IMR-90 (cell line): ENCODE data around the gene UBR4. TPM values are rescaled to one million over a fixed set of nuclear protein-coding genes. Genes with fewer than 3 reads are reported as not detected.

Experiments used
- ATAC-seq: fragments of 200-7000 bp; cut with Tn5 transposase; 2 replicates; pipeline ENCODE4 v1.9.1; 2020; ENCODE audit warnings: low read depth, mild to moderate bottlenecking, moderate library complexity
- BruUV-seq: library from RNA; stranded (reverse); fragments of 400-500 nt; replicated peaks from 2 replicates; lab custom pipeline; 2021; lab: Mats Ljungman, UMichigan
- CTCF ChIA-PET: fragments of 300-600 bp; formaldehyde crosslinking; extraction: SDS; loops from one replicate; lab custom pipeline; 2021; ENCODE audit warnings: antibody characterized with exemption; lab: Yijun Ruan, JAX
- POLR2A ChIA-PET: fragments of 300-600 bp; sonication (Branson Sonifier 250); formaldehyde crosslinking; loops from one replicate; lab custom pipeline; 2022; ENCODE audit warnings: antibody characterized with exemption; ENCODE audit not compliant: unreplicated experiment; lab: Charles Lee
- DNase-seq: peaks from one replicate; pipeline ENCODE4 v3.0.0; 2013
- H2AFZ ChIP-seq: replicated peaks from 2 replicates; pipeline ENCODE3; 2013; ENCODE audit warnings: low read length, mild to moderate bottlenecking; ENCODE audit not compliant: poor library complexity
- H2AK5ac ChIP-seq: 2 replicates; pipeline ENCODE4 v1.6.1; 2013; ENCODE audit warnings: low read depth, low read length, inconsistent platforms
- H2AK9ac ChIP-seq: replicated peaks from 2 replicates; pipeline ENCODE3; 2013; ENCODE audit warnings: mild to moderate bottlenecking, low read depth, low read length, moderate library complexity; ENCODE audit not compliant: poor library complexity
- H2BK120ac ChIP-seq: 2 replicates; pipeline ENCODE4 v1.6.1; 2013; ENCODE audit warnings: low read depth, low read length, inconsistent platforms
- H2BK15ac ChIP-seq: 3 replicates; pipeline ENCODE4 v1.6.1; 2013; ENCODE audit warnings: low read depth, low read length, inconsistent platforms
- H2BK20ac ChIP-seq: 2 replicates; pipeline ENCODE4 v1.6.1; 2013; ENCODE audit warnings: low read depth, mild to moderate bottlenecking, inconsistent platforms, low read length, moderate library complexity
- H2BK5ac ChIP-seq: 2 replicates; pipeline ENCODE4 v1.6.1; 2013; ENCODE audit warnings: mild to moderate bottlenecking, low read depth, low read length, inconsistent platforms; ENCODE audit not compliant: poor library complexity, severe bottlenecking
- H3K14ac ChIP-seq: replicated peaks from 2 replicates; pipeline ENCODE4 v1.6.1; 2013; ENCODE audit warnings: low read depth, low read length, inconsistent platforms
- H3K18ac ChIP-seq: 2 replicates; pipeline ENCODE4 v1.6.1; 2013; ENCODE audit warnings: low read depth, low read length, control low read depth
- H3K23ac ChIP-seq: 2 replicates; pipeline ENCODE4 v1.6.1; 2013; ENCODE audit warnings: low read depth, low read length, inconsistent platforms
- H3K27ac ChIP-seq: 2 replicates; pipeline ENCODE4 v1.5.1; 2013; ENCODE audit warnings: mild to moderate bottlenecking, control low read depth, low read length; ENCODE audit not compliant: insufficient read depth
- H3K27me3 ChIP-seq: 2 replicates; pipeline ENCODE4 v1.6.1; 2013; ENCODE audit warnings: low read length; ENCODE audit not compliant: control insufficient read depth, insufficient read depth
- H3K36me3 ChIP-seq: 2 replicates; pipeline ENCODE4 v1.6.1; 2013; ENCODE audit warnings: low read length, mixed read lengths; ENCODE audit not compliant: control insufficient read depth, insufficient read depth
- H3K4ac ChIP-seq: 2 replicates; pipeline ENCODE4 v1.6.1; 2013; ENCODE audit warnings: low read depth, low read length, inconsistent platforms
- H3K4me1 ChIP-seq: 2 replicates; pipeline ENCODE4 v1.6.1; 2013; ENCODE audit warnings: low read length, mixed read lengths; ENCODE audit not compliant: control insufficient read depth, insufficient read depth
- H3K4me2 ChIP-seq: 2 replicates; pipeline ENCODE4 v1.6.1; 2013; ENCODE audit warnings: low read depth, mild to moderate bottlenecking, control low read depth, low read length, moderate library complexity
- H3K4me3 ChIP-seq: 2 replicates; pipeline ENCODE4 v1.5.1; 2013; ENCODE audit warnings: low read depth, mild to moderate bottlenecking, control low read depth, low read length, moderate library complexity; ENCODE audit not compliant: insufficient read depth
- H3K56ac ChIP-seq: 2 replicates; pipeline ENCODE4 v1.6.1; 2013; ENCODE audit warnings: low read length, inconsistent platforms; ENCODE audit not compliant: insufficient read depth; ENCODE audit errors: extremely low read depth
- H3K79me1 ChIP-seq, 2 experiments: 2 replicates each; pipeline ENCODE4 v1.6.1; 2013; ENCODE audit warnings: low read length in 2 of 2, inconsistent platforms in 1 of 2, low read depth in 1 of 2
- H3K9ac ChIP-seq: 2 replicates; pipeline ENCODE4 v1.6.1; 2013; ENCODE audit warnings: low read depth, low read length, control low read depth
- H3K9me1 ChIP-seq: 2 replicates; pipeline ENCODE4 v1.6.1; 2013; ENCODE audit warnings: low read length, inconsistent platforms; ENCODE audit not compliant: insufficient read depth
- H3K9me3 ChIP-seq: 2 replicates; pipeline ENCODE4 v1.6.1; 2013; ENCODE audit warnings: low read length; ENCODE audit not compliant: control insufficient read depth, insufficient read depth
- H4K20me1 ChIP-seq: 2 replicates; pipeline ENCODE4 v1.6.1; 2013; ENCODE audit warnings: low read length, inconsistent platforms; ENCODE audit not compliant: insufficient read depth
- H4K5ac ChIP-seq: 2 replicates; pipeline ENCODE4 v1.6.1; 2013; ENCODE audit warnings: mild to moderate bottlenecking, low read depth, low read length, control low read depth
- H4K8ac ChIP-seq, 2 experiments: 2 replicates each; pipeline ENCODE4 v1.6.1; 2013; ENCODE audit warnings: low read depth in 2 of 2, low read length in 2 of 2, control low read depth in 1 of 2, inconsistent platforms in 1 of 2
- H4K91ac ChIP-seq: 2 replicates; pipeline ENCODE4 v1.6.1; 2013; ENCODE audit warnings: low read depth, low read length, inconsistent platforms; ENCODE audit not compliant: insufficient read depth
- CHD1 ChIP-seq: IDR thresholded peaks from 2 replicates; pipeline ENCODE4 v1.6.1; 2012; ENCODE audit warnings: low read depth, low read length, improper control_type of control experiment
- MXI1 ChIP-seq: IDR thresholded peaks from 2 replicates; pipeline ENCODE4 v1.6.1; 2012; ENCODE audit warnings: low read depth, mild to moderate bottlenecking, low read length, moderate library complexity, borderline replicate concordance
- RAD21 ChIP-seq: IDR thresholded peaks from 2 replicates; pipeline ENCODE4 v1.6.1; 2012; ENCODE audit warnings: low read length, improper control_type of control experiment
- RCOR1 ChIP-seq: IDR thresholded peaks from 2 replicates; pipeline ENCODE4 v1.6.1; 2012; ENCODE audit warnings: mild to moderate bottlenecking, low read length, improper control_type of control experiment; ENCODE audit not compliant: insufficient replicate concordance
- SMC3 ChIP-seq: fragments of 150-350 bp; IDR thresholded peaks from 2 replicates; pipeline ENCODE4 v1.6.1; 2016; ENCODE audit warnings: low read depth, mild to moderate bottlenecking, antibody characterized with exemption, low read length, moderate library complexity
- WGBS, 2 experiments: methylation state at CpG; one replicate each; pipeline versions ENCODE4 v1.1.5 to v1.1.7; 2013; ENCODE audit warnings: missing lambda C conversion rate in 2 of 2; ENCODE audit not compliant: insufficient read length in 1 of 2; ENCODE audit errors: extremely low coverage in 2 of 2; 5-methylcytosine and 5-hydroxymethylcytosine counted together
- dilution Hi-C: fragments of 300-500 bp; cut with HindIII; formaldehyde crosslinking; loops from one replicate; pipeline ENCODE4 v1.14.3; 2018; ENCODE audit warnings: low sequenced_read_pairs; ENCODE audit not compliant: unreplicated experiment
- in situ Hi-C: fragments of 300-500 bp; cut with MboI; formaldehyde crosslinking; loops from 3 replicates; pipeline ENCODE4 v1.14.3; 2019; ENCODE audit warnings: low sequenced_read_pairs, inconsistent platforms, mixed read lengths
- intact Hi-C: fragments of 100-400 bp; cut with micrococcal nuclease; formaldehyde crosslinking; loops from 2 replicates; pipeline ENCODE4 v1.10.0; 2022
- polyA plus RNA-seq, 3 experiments: library from polyadenylated mRNA; depleted of rRNA; stranded (reverse); fragments of >200 nt; gene quantifications; 2 replicates each; pipeline ENCODE4 v1.2.3, GENCODE V29; 2012; ENCODE audit warnings: low replicate concordance in 1 of 3
- total RNA-seq: library from RNA; depleted of rRNA; stranded (reverse); fragments of >200 nt; gene quantifications from 2 replicates; pipeline ENCODE4 v1.2.3, GENCODE V29; 2012
- TF ChIP-seq, protein P1 (sequence below): fragments of 150-350 bp; IDR thresholded peaks from 2 replicates; pipeline ENCODE4 v1.6.1; 2016; ENCODE audit warnings: low read depth, mild to moderate bottlenecking, low read length, moderate library complexity, borderline replicate concordance
- TF ChIP-seq, protein P2 (sequence below): conservative IDR thresholded peaks from 2 replicates; pipeline ENCODE4 v1.5.1; 2012; ENCODE audit warnings: mild to moderate bottlenecking, low read depth, low read length, improper control_type of control experiment
- TF ChIP-seq, protein P3 (sequence below): fragments of 150-350 bp; IDR thresholded peaks from 2 replicates; pipeline ENCODE4 v1.6.1; 2017; ENCODE audit warnings: mild to moderate bottlenecking, antibody characterized with exemption, low read length, low read depth

UBR4 gene
- total and polyA plus RNA-seq, 2 of the 4 experiments (the other 2 are of a cell fraction), result 87.8 to 121 TPM

DNA sequence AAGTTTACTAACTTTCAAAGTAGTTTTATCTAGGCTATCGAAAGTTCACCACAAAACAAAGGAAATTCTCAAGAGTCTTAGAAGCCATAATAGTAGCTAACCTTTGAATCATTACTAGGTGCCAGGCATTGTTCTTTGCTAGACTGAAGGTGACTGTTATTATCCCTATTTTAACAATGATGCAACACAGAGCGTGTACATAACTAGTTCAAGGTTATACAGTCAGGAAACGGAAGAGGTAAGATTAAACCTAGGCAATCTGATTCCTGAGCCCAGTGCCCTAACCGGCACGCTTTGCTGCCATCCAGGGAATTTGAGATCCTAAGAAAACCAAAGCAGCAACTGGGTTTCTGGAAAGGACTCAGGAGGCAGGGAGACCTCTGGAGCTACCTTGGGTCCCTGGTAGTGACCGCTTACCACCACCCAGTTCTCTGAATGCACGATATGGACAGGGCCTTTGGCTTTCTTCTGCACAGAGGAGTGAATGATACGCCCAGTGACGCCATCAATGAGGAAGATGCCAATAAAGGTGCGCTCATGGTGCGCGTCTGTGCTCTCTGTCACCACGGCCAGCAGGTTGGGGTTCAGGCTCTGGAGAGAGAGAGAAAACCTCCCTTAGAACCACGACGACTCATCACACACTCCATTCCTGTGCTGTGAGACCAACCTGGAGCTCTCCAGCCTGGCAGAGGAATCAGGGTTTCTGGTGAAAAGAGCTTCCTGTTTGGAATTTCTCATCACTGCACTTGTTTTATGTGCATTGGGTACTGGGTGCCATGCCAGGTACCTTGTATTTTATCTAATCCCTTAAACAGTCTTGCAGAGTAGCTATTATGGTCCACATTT lies 13.1 kb upstream of the UBR4 start:
- Histone ChIP-seq H2BK20ac (no peak overlapping the region), H3K27ac (no peak overlapping the region), H2BK120ac (no peak overlapping the region), H4K20me1 (peaks cover 9% of the 10 kb centered on the region; the same call in 1 of the 2 replicates), H3K14ac (no peak overlapping the region), H3K9me3 (no peaks in the 10 kb centered on the region), H3K4ac (no peak overlapping the region), H2AK9ac (no peak overlapping the region), H3K27me3 (no peaks in the 10 kb centered on the region), H4K8ac (no peak overlapping the region), H3K23ac (no peak overlapping the region), H3K18ac (no peak overlapping the region), H3K4me3 (no peak overlapping the region), H3K56ac (no peak overlapping the region), H2AFZ (no peak overlapping the region), H2BK5ac (no peak overlapping the region), H3K4me2 (no peak overlapping the region), H3K4me1 (peaks cover 2% of the 10 kb centered on the region; the same call in 1 of the 2 replicates), H3K79me1 (peaks cover 31 to 33% of the 10 kb centered on the region in 2 experiments), H3K36me3 (peaks cover 61% of the 10 kb centered on the region), H4K91ac (no peak overlapping the region), H3K9ac (no peak overlapping the region), H4K5ac (no peak overlapping the region), H3K9me1 (peaks cover 4% of the 10 kb centered on the region; the same call in 1 of the 2 replicates), H2AK5ac (no peak overlapping the region), H2BK15ac (no peak overlapping the region)
- no TSS peak for BruUV-seq
- TF ChIP-seq SMC3 (no peak), RAD21 (no peak), RCOR1 (no peak), CHD1 (no peak), MXI1 (no peak)
- TF ChIP-seq, protein P1, sequence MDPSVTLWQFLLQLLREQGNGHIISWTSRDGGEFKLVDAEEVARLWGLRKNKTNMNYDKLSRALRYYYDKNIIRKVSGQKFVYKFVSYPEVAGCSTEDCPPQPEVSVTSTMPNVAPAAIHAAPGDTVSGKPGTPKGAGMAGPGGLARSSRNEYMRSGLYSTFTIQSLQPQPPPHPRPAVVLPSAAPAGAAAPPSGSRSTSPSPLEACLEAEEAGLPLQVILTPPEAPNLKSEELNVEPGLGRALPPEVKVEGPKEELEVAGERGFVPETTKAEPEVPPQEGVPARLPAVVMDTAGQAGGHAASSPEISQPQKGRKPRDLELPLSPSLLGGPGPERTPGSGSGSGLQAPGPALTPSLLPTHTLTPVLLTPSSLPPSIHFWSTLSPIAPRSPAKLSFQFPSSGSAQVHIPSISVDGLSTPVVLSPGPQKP, result no peak
- TF ChIP-seq, protein P2, sequence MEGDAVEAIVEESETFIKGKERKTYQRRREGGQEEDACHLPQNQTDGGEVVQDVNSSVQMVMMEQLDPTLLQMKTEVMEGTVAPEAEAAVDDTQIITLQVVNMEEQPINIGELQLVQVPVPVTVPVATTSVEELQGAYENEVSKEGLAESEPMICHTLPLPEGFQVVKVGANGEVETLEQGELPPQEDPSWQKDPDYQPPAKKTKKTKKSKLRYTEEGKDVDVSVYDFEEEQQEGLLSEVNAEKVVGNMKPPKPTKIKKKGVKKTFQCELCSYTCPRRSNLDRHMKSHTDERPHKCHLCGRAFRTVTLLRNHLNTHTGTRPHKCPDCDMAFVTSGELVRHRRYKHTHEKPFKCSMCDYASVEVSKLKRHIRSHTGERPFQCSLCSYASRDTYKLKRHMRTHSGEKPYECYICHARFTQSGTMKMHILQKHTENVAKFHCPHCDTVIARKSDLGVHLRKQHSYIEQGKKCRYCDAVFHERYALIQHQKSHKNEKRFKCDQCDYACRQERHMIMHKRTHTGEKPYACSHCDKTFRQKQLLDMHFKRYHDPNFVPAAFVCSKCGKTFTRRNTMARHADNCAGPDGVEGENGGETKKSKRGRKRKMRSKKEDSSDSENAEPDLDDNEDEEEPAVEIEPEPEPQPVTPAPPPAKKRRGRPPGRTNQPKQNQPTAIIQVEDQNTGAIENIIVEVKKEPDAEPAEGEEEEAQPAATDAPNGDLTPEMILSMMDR, result no peak
- TF ChIP-seq, protein P3, sequence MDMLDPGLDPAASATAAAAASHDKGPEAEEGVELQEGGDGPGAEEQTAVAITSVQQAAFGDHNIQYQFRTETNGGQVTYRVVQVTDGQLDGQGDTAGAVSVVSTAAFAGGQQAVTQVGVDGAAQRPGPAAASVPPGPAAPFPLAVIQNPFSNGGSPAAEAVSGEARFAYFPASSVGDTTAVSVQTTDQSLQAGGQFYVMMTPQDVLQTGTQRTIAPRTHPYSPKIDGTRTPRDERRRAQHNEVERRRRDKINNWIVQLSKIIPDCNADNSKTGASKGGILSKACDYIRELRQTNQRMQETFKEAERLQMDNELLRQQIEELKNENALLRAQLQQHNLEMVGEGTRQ, result no peak
- dilution Hi-C loops (no loop called here), in situ Hi-C loops (no loop called here), intact Hi-C loops (no loop called here)
- DNase-seq (peak; percentile 71), ATAC-seq (peak; percentile 44; the same call in 1 of the 2 replicates)
- ChIA-PET POLR2A (no interaction called here), CTCF (interaction anchor here (1.1 kb wide), 1 partner anchor 12 kb away, joined by 3 read pairs; no protein-coding TSS in a partner anchor)
- whole genome bisulfite sequencing, 2 experiments, result 83% methylated on average over 6 of the region's 15 CpGs; no CpG with 5 or more reads in 1 of the 2 experiments
